ENCODE data around the gene DNAJC4.

GRCh38 chr11:64231546-64231945 is 1.2 kb downstream of the DNAJC4 start:
- TF ChIP-seq CTCF (IDR thresholded peaks at IDR 0.05; ENCODE audit: low read length), result no peak
- TF ChIP-seq EZH2 (IDR thresholded peaks at IDR 0.05; ENCODE audit: borderline replicate concordance, low read length), result no peak

Measured in OCI-LY1 (cell line).